Brain pericyte (primary cell): ENCODE measurements around the gene CLDN10.

ENCODE experiments used
- DNase-seq: peaks from one replicate; pipeline ENCODE4 v3.0.0-alpha.2; 2012; ENCODE audit warnings: low read depth, low spot score

Gene CLDN10

DNA sequence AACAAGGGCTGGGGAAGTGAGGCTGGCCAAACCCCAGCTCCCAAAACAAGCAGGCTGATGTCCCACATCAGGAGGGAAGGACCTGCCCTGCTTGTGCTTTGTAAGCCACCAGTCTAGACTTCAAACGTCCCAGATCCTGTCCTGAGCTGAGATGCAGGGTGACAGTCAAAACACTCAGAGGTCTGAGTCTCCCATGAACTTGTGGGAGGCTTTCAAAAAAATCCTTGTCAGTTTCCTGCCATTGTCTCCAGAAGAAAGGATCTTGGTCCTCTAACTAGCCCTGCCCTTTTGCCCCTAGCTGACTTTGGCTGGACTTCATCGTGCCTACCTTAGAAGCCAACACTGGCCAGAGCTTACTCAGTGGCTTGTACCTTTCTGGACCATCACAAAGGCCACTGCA lies 48.7 kb downstream of the CLDN10 start:
- DNase-seq = no peak

DNA sequence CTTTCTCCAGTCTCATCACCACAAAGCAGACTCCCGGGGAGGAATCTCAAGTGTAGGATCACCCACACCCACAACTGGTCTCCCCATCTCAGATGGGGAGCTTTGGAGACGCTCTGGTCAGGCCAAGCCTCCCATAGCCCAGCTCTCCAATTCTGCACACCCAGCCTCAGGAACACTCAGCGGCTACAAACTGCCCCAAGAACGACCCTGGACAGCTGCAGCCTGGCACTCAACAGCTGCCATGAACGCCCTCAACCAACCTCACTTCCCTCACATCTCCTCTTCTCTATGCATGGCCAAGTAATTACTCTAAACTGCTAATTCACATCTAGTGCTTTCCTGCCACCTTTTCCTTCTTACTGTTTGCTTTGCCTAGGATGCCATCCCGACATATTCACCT lies 49.4 kb downstream of the CLDN10 start:
- no peak for DNase-seq

DNA sequence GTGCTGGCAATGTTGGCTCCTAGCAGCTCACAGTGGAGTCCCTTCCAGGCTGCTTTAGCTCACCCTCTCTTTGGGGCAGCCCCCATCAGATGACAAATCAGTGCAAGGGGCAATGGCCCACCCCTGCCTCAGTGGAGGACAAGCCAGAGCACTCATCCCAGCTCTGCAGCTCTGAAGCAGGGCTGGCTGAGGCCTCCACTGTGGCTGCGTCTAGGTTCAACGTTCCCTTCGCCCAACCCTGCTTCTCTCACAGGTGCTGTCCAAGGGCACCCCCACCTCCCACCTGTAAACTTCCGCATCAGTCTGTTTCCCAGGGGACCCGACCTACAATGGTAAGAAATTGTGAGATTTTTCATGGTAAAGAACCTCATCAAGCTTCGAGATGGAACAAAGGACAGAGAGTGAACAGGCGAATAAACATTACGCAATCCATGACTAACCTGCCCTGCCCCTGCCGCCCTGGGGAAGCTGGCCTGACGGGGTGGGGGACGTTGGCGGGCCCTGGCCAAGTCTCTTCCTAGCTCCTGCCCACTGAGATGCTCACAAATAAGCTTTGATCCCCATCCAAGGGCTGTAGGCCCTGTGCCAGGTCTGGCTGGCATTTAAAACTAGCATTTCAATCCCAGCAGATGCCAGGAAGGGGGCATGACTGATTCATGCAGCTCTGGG lies 51.5 kb downstream of the CLDN10 start:
- DNase-seq = peak; percentile 41

DNA sequence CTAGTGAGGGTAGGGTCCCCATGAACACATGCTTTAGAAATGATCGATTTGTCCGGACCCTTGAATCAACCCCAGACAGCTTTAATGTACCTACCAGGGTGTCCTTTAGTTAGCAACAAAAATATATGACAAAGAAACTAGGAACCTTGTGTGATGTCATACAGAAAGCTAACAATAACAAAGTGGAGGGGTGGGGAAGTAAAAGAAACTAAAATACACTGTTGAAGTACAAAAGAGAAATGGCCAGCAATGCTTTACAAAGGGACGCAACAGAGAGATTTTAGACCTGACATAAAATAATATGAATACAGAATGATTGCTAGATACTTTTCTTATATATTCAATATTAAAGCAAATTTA lies 52.0 kb downstream of the CLDN10 start:
- no peak for DNase-seq

DNA sequence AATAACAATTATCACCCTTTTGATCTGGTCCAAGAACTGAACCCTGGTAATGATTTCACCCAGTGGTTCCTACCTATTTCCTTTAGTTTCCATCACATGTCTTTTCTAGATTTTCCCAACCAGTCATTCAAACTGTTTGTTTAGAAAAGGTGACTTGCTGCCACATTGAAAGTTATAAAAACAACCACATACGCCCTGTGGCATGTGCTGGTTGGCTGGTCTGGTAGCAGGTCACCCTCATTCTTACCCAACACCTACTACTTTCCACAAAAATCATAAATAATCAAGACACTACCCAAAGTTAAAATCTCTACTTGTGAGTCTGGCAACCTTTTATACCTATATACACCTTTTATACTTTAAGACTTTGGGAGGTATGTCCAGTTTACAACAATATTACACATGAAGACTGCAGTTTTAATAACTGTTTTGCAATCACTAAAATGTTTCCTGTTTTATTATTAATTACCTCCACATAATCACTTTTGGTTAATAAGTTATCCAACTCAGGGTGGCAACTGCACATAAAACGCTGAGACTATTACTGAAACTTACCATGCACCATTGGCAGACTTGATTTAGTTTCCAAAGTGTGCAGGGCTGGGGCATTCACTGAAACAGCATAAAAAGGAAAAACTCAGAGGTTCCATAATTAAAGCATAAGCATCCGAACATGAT lies 53.1 kb downstream of the CLDN10 start:
- no peak for DNase-seq

DNA sequence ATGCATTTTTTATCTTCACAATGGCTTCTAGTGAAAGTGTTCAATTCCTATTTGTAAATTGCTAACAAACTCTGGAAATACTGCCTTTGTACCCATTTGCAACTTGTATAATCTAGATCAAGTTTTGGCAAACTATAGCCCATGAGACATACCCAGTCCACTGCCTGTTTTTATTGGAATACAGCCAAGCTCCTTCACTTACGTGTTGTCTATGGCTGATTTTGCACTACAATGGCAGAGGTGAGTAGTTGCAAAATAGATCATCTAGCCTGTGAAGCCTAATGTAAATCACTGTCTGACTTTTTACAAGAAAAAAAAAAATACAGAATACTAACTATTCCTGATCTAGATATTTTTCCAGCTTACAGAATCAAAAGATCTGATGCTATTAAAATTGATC lies 54.8 kb downstream of the CLDN10 start:
- peak; percentile 25 for DNase-seq

DNA sequence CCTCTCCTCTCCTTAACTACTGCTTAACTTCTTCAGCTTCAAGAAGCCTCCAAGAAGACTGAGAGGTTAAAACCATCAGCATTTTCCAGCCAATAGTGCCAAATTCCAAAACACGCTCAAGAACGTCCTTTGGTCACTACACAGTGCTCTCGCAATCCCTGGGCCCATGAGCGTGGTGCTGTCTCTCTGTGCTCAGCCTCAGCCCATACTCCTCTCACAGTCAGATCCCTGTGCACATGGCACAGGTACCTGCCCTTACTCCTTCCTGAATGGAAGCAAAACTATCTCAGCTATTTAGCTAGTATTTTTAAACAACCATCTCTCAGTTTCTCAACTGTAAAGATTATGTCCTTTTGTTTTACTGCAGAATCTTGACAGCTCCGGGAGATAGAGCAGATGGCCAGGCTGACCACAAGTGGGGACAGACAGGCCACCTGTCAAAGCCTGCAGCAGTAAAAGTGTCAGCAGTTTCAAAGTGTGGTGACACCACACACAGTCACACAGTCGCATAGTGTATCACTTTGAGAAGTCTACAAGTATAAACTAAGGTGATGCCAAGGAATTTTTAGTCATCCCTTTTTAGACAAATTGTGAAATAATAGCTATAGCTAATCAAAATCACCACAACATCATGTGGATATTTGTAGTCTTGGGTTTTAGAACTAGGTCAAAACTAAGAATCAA lies 56.3 kb downstream of the CLDN10 start:
- no peak for DNase-seq

DNA sequence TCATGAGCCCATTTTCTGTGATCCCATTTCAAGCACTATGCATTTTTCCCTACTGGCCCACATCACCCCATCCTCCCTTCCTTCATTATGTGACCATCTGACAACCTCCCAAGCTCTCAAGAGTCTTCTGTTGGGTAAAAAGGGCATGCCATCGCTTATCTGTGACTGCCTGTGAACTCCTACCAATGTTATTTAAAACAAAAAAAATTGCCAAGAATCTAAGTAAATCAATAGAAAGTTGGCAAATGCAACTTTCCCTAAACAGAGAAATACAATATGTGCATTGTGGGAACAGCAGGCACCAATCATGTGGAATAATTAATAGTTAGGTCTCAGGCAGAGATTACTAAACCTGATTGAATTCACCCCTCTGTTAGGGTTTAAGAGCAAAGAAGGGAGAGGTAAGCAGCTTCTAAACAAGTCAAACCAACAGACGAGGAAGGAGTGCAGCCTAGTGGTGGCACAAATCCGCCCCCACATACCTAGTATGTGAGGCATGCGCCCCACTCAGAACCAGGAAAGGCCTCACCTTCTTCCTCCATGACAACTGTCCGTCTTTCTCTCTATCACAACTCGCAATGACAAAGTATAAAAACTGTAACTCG lies 62.2 kb downstream of the CLDN10 start:
- no peak for DNase-seq

DNA sequence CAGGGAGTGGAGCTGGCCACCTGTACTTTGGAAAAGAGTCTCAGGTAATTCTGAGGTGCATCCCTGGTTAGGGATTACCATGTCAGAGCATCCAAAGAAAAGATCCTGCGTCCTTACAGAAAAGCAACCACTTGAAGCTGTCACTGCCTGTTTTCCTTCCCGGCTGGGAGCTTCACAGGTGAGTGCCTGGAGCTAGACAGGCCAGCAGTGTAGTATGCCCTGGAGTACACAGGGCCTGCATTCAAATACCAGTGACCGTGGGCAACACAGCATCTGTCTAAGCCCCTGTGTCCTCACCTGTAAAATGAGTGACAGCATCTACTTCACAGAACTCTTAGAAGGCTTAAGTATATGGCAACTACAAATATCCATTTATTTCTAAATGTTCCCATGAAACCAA lies 63.0 kb downstream of the CLDN10 start:
- no peak for DNase-seq

DNA sequence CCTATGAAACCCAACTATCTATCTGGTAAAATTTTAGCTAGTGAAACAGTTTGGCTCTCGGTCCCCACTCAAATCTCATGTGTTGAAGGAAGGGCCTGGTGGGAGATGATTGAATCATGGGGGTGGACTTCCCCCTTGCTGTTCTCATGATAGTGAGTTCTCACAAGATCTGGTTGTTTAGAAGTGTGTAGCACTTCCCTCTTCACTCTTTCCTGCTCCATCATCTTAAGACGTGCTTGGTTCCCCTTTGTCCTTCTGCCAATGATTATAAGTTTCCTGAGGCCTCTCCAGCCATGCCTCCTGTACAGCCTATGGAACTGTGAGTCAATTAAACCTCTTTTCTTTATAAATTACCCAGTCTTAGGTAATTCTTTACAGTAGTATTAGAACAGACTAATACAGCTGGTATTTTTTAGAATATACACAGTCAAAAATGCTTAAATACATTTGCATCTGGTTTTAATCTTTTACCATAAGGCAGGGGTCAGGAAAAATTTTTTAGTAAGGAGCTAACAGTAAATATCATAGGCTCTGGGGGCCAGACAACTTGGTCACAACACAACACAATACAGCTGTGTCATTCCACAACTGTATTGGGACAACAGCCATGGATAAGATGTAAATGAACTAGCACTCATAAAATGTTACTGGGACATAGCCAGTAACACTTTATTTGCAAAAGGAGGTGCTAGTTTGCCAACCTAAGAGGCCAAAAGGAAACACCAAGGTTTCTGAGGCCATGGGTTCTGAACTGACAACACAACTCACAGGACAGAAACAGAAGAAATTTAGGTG lies 67.7 kb downstream of the CLDN10 start:
- DNase-seq = no peak

DNA sequence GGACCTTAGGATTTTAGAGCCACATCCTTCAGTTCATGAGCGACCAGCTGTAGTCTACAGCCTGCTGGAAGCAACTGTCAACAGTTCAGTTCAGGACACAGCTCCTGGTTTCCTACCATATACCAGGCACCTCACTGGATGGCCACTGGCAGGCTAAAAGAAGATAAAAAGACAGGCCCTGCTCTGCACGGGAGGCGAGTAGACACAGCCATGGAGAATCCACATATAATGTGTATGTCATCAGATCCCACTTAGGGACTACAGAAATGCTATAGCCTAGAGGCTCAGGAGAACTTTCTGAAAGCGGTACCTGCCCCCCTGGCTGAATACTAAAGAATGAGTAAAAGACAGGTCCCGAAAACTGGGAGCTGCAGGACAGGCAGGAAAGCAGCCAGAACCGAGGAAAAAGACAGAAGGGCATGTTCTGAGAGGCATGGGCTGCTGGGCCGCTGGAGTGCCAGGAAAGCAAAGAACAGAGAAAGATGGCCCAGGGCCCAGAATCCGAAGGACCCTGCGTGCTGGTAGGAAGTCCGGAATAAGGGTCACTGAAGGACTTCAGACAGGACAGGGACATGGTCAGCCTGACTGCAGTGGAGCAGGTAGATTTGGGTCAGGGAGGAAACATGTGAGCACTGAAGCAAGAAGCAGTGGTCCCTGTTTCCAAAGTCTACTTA lies 68.4 kb downstream of the CLDN10 start:
- DNase-seq = no peak

DNA sequence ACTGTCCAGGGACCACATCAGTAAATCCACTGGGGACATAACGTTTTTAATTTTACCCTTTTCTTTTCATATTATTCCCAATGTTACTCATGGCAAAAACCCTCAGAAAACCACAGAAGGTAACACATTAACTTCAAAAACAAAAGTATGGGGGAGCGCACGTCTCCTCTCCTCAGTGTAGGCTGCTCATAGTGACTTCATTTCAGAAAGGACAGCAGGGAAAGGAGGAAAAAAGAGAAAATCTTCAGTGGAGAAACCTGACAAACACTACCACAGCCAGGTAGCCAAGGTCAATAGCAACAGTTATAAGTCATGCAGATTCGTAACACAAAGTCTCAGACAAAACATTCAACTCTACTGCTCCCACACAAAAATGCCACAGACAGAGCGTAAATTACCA lies 70.6 kb downstream of the CLDN10 start:
- no peak for DNase-seq

DNA sequence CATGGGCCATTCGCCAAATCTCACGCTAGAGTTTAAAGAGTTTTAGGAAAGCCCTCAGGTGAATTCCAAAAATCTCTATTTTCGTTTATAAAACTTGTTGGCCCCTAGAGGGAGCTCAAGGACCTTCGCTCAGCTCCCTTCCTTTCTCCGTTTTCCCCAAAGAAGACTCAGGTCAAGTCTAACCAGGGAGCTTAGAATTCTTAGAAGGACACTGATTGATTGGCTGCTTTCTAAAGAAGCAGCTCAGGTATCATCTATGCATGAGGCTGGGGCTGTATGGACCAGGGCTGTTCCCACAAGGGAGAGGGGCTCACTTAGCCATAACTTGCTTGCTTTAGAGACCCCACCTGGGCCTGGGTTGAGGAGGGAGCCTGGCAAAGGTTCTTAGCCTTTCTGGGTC lies 71.5 kb downstream of the CLDN10 start:
- DNase-seq = no peak

DNA sequence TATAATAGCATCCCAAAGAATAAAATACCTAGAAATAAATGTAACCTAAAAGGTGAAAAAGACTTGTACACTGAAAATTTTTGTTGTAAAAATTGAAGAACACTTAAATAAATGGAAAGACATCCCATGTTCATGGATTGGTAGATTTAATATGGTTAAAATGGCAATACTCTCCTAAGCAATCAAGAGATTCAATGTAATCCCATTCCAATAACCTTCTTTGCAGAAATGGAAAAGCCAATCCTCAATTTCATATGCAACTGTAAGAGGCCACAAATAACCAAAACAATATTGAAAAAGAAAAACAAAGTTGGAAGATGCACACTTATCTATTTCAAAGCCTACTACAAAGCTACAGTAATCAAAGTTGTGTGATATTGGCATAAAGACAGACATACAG lies 74.2 kb downstream of the CLDN10 start:
- DNase-seq = no peak

DNA sequence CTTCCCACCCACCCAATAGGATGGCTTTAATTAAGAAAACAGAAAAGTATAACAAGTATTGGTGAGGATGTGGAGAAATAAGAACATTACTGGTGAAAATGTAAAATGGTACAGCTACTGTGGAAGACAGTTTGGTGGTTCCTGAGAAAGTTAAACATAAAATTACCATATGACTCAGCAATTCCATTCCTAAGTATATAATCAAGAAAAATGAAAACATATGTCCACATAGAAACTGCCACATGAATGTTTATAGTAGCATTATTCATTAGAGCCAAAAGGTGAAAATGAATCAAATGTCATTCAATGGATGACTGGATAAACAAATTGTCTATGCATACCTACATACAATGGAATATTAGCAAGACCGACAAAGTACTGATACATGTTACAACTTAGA lies 75.1 kb downstream of the CLDN10 start:
- no peak for DNase-seq

DNA sequence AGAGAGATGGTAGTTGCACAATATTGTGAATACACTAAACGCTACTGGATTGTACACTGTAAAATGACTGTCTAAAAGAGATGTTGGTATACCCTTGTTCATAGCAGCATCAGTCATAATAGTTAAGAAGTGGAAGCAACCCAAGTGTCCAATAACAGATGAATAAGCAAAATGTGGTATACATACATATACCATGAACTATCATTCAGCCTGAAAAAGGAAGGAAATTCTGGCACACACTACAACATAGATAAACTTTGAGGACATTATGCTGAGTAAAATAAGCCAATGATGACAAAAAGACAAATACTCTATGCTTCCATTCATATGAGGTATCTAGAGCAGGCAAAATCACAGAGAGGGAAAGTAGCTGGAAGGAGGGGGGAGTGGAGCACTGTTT lies 76.0 kb downstream of the CLDN10 start:
- no peak for DNase-seq

DNA sequence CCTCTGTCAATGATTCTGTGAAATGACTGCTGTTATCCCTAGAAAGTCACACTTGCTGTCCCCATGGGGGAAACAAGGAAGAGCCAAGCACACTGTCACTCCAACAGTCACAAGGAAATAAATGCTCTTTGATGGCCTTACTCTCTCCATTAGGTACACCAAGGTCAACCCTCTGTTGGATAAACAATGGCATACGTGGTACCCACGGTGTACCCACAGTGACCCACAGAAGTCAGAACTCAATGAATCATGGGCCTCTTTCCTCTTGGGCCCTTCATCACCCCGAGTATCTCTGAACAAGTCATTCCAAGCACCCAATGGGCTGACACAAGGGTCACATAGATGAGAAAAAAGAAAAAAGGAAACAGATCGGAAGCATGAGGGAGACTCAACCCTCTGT lies 76.6 kb downstream of the CLDN10 start:
- no peak for DNase-seq
